K562 (cell line): ENCODE measurements around the gene TPGS2. TPM values are rescaled to one million over a fixed set of nuclear protein-coding genes. Genes with fewer than 3 reads are reported as not detected.

Experiments used
- ATAC-seq: fragments of 200-7000 bp; cut with Tn5 transposase; 3 replicates; pipeline ENCODE4 v1.9.1; 2020; ENCODE audit warnings: moderate library complexity
- BruUV-seq: library from RNA; stranded (reverse); fragments of 400-500 nt; replicated peaks from 2 replicates; lab custom pipeline; 2021; lab: Mats Ljungman, UMichigan
- CTCF ChIA-PET: fragments of 300-600 bp; formaldehyde crosslinking; extraction: SDS; loops from one replicate; lab custom pipeline; 2021; ENCODE audit warnings: low intra/inter-chr PET ratio; lab: Yijun Ruan, JAX
- POLR2A ChIA-PET: fragments of 300-600, 350-650 bp; sonication (Branson Sonifier 250); formaldehyde crosslinking; extraction: SDS; loops from one replicate; lab custom pipeline; 2021; ENCODE audit warnings: antibody characterized with exemption, inconsistent platforms; lab: Yijun Ruan, JAX
- DNase-seq, 4 experiments: peaks; one replicate each; pipeline versions ENCODE4 v3.0.0 to v3.0.0-alpha.2; 2011 to 2018; ENCODE audit warnings: low spot score in 3 of 4, mixed read lengths in 3 of 4; ENCODE audit errors: extremely low read depth in 1 of 4
- FAIRE-seq: peaks from 2 replicates; lab custom pipeline; 2011; peaks lifted over from hg19 to GRCh38; lab: Jason Lieb, UNC
- H2AFZ ChIP-seq: 2 replicates; pipeline ENCODE4 v1.6.0; 2011; ENCODE audit warnings: low read depth, low read length, control low read depth, inconsistent platforms
- H3K27ac ChIP-seq: fragments of 200-600 bp; 3 replicates; pipeline ENCODE4 v1.8.0; 2011; ENCODE audit warnings: low read depth, mild to moderate bottlenecking, control low read depth, inconsistent platforms, low read length, moderate library complexity, mixed read lengths; ENCODE audit errors: extremely low read depth
- H3K27me3 ChIP-seq, 2 experiments: fragments of 300-600 bp in 1 of 2; 2 replicates in 1 of 2; 3 replicates in 1 of 2; pipeline versions ENCODE4 v1.6.0 to v1.8.0; 2011; ENCODE audit warnings: inconsistent platforms in 2 of 2, low read length in 2 of 2, mild to moderate bottlenecking in 1 of 2, mixed read lengths in 1 of 2, moderate library complexity in 1 of 2; ENCODE audit not compliant: control insufficient read depth in 2 of 2, insufficient read depth in 2 of 2
- H3K36me3 ChIP-seq: fragments of 300-600 bp; 3 replicates; pipeline ENCODE4 v1.8.0; 2011; ENCODE audit warnings: mild to moderate bottlenecking, low read length, inconsistent platforms; ENCODE audit not compliant: control insufficient read depth, insufficient read depth
- H3K4me1 ChIP-seq, 2 experiments: fragments of 200-600 bp in 1 of 2; replicated peaks in 1 of 2; 2 replicates in 1 of 2; 3 replicates in 1 of 2; pipeline versions ENCODE4 v1.5.1 to v1.8.0; 2011; ENCODE audit warnings: inconsistent platforms in 2 of 2, low read length in 2 of 2, mild to moderate bottlenecking in 1 of 2, mixed read lengths in 1 of 2, moderate library complexity in 1 of 2; ENCODE audit not compliant: control insufficient read depth in 2 of 2, insufficient read depth in 2 of 2
- H3K4me2 ChIP-seq: 2 replicates; pipeline ENCODE4 v1.6.1; 2011; ENCODE audit warnings: low read length, control low read depth, inconsistent platforms, mixed read lengths; ENCODE audit not compliant: insufficient read depth
- H3K4me3 ChIP-seq: fragments of 200-600 bp; sonication (generic), shearing (Covaris generic); 2 replicates; pipeline ENCODE4 v1.5.1; 2016; ENCODE audit warnings: control low read depth, inconsistent platforms
- H3K79me2 ChIP-seq: fragments of 200-600 bp; 3 replicates; pipeline ENCODE4 v1.8.0; 2011; ENCODE audit warnings: low read length, inconsistent platforms; ENCODE audit not compliant: control insufficient read depth, insufficient read depth
- H3K9ac ChIP-seq, 2 experiments: 2 replicates each; pipeline versions ENCODE4 v1.6.0 to v1.6.1; 2011; ENCODE audit warnings: low read depth in 2 of 2, low read length in 2 of 2, control low read depth in 1 of 2, inconsistent platforms in 1 of 2, mild to moderate bottlenecking in 1 of 2, mixed read lengths in 1 of 2; ENCODE audit not compliant: insufficient read depth in 1 of 2
- H3K9me1 ChIP-seq: one replicate; pipeline ENCODE4 v1.6.0; 2011; ENCODE audit warnings: inconsistent platforms, mild to moderate bottlenecking, low read length, moderate library complexity; ENCODE audit not compliant: control insufficient read depth, insufficient read depth
- H3K9me3 ChIP-seq: replicated peaks from 2 replicates; pipeline ENCODE4 v1.5.1; 2011; ENCODE audit warnings: low read depth, low read length, inconsistent platforms; ENCODE audit not compliant: control insufficient read depth, insufficient read depth
- H4K20me1 ChIP-seq: replicated peaks from 2 replicates; pipeline ENCODE4 v1.6.1; 2011; ENCODE audit warnings: low read length, inconsistent platforms, mixed read lengths; ENCODE audit not compliant: control insufficient read depth, insufficient read depth
- DDX20 ChIP-seq: fragments of 450-650 bp; IDR thresholded peaks from 2 replicates; pipeline ENCODE4 v1.6.1; 2016; ENCODE audit warnings: missing genetic modification characterization, low read depth, mild to moderate bottlenecking, missing compliant biosample characterization, moderate library complexity
- MEIS2 ChIP-seq: fragments of 450-650 bp; IDR thresholded peaks from 2 replicates; pipeline ENCODE4 v1.6.1; 2014; ENCODE audit warnings: mild to moderate bottlenecking; ENCODE audit not compliant: partially characterized antibody
- NCOR1 ChIP-seq: fragments of 450-650 bp; IDR thresholded peaks from 2 replicates; pipeline ENCODE4 v1.6.1; 2016; ENCODE audit warnings: mild to moderate bottlenecking, moderate library complexity
- PTTG1 ChIP-seq: fragments of 450-650 bp; IDR thresholded peaks from 2 replicates; pipeline ENCODE4 v1.6.1; 2016; ENCODE audit warnings: low read depth, mild to moderate bottlenecking, missing genetic modification characterization, missing compliant biosample characterization
- SPI1 ChIP-seq: IDR thresholded peaks from 2 replicates; pipeline ENCODE4 v1.6.1; 2011; ENCODE audit warnings: low read depth, low read length, control low read depth, borderline replicate concordance
- SRSF1 ChIP-seq: fragments of 200-400 bp; formaldehyde crosslinking; IDR thresholded peaks from 2 replicates; pipeline ENCODE4 v1.6.1; 2017; ENCODE audit warnings: mild to moderate bottlenecking, low read depth, low read length, moderate library complexity
- WGBS: fragments of 100-300 bp; shearing (Covaris generic); methylation state at CpG from one replicate; pipeline ENCODE4 v1.1.6; 2016; ENCODE audit warnings: low coverage, mixed read lengths; ENCODE audit not compliant: insufficient coverage; ENCODE audit errors: missing lambda C conversion rate; 5-methylcytosine and 5-hydroxymethylcytosine counted together
- in situ Hi-C: fragments of 300-500 bp; cut with MboI; formaldehyde crosslinking; loops from 4 replicates; pipeline ENCODE4 v1.15.0; 2018; ENCODE audit warnings: inconsistent platforms, mixed read lengths
- intact Hi-C: fragments of 100-400 bp; cut with micrococcal nuclease; formaldehyde crosslinking; loops from 2 replicates; pipeline ENCODE4 v1.14.2; 2022
- polyA plus RNA-seq, 8 experiments: library from polyadenylated mRNA; depleted of rRNA in 4 of 8; stranded (reverse) in 5 of 8; unstranded in 3 of 8; fragments of >200 nt; fragmentation: Nextera tagmentation in 2 of 8; fragmentation: Illumina TruSeq in 1 of 8; extraction: Ambion mirVana in 2 of 8; extraction: Trizol in 1 of 8; gene quantifications; 2 replicates each; pipeline versions ENCODE4 v1.2.1 to v1.2.3, GENCODE V29; 2011 to 2014; ENCODE audit warnings: inconsistent platforms in 1 of 8, missing spikeins in 1 of 8
- total RNA-seq, 7 experiments: library from RNA; depleted of rRNA in 6 of 7; stranded (reverse); fragments of >200 nt in 6 of 7; fragmentation: Illumina TruSeq in 2 of 7; extraction: Trizol in 2 of 7; gene quantifications; 2 replicates each; pipeline versions ENCODE4 v1.2.1 to v1.2.3, GENCODE V29; 2011 to 2021; ENCODE audit warnings: low replicate concordance in 1 of 7
- TF ChIP-seq, protein P1 (sequence below): sonication (generic); formaldehyde crosslinking; IDR thresholded peaks from 2 replicates; pipeline ENCODE4 v1.9.0; 2022; ENCODE audit warnings: mild to moderate bottlenecking, missing genetic modification reagents
- TF ChIP-seq, protein P2 (sequence below): fragments of 450-650 bp; IDR thresholded peaks from 2 replicates; pipeline ENCODE4 v1.6.1; 2018; ENCODE audit not compliant: partially characterized antibody
- TF ChIP-seq, protein P3 (sequence below): fragments of 450-650 bp; formaldehyde crosslinking; IDR thresholded peaks from 2 replicates; pipeline ENCODE4 v1.4.0; 2022; ENCODE audit warnings: missing genetic modification characterization

The TPGS2 gene
- total and polyA plus RNA-seq, 9 of the 15 experiments (the other 6 are each of a cell fraction or from before 2014, with no cell fraction given) = 94.2 to 449 (median 134) TPM

DNA sequence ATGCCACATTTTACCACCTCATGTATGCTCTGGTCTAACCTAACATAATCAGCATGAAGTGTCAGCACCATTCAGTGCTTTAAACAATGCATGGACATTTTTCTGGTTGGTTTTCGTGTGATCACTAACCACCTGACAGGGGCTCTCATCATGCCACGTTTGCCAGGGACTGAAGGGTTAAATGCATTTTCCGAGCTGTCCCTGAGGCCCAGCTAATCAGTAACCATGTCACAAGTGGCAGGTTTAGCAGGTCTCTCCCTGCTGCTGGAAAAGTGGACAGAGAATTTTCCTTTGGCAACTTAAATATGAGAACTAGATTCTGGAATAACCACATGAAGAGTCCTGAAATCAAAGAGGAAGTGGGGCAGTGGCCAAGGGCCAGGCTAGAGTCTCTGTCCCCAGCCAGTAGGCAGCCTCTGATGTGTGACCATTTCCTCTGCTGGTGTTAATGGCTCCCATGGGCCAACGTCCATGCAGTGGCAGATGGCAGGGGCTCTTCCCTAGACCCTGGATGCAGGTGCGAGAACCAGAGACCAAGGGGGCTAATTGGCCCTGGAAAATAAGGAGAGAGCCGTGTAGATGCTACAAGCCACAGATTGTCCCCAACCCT is 69.5 kb downstream of the TPGS2 start:
- no peaks in the 10 kb centered on the region for H3K9me1 ChIP-seq
- no peaks in the 10 kb centered on the region for H3K9me3 ChIP-seq
- 0% methylated on average over 6 of the region's 6 CpGs for WGBS
- H3K27me3 ChIP-seq = peaks cover 30 to 33% of the 10 kb centered on the region in 2 experiments
- intact Hi-C loops = loop anchor here (5.0 kb wide), 1 partner anchor 477 kb away; no protein-coding TSS in a partner anchor
- H3K79me2 ChIP-seq = no peaks in the 10 kb centered on the region
- ChIA-PET CTCF (no interaction called here), POLR2A (no interaction called here)
- ATAC-seq (no peak), FAIRE-seq (no peak)
- no peaks in the 10 kb centered on the region for H3K36me3 ChIP-seq
- no peak overlapping the region for H3K9ac ChIP-seq
- BruUV-seq = no TSS peak
- H3K4me2 ChIP-seq = no peak overlapping the region
- H4K20me1 ChIP-seq = no peaks in the 10 kb centered on the region
- no peak for TF ChIP-seq NCOR1
- TF ChIP-seq, protein P1, sequence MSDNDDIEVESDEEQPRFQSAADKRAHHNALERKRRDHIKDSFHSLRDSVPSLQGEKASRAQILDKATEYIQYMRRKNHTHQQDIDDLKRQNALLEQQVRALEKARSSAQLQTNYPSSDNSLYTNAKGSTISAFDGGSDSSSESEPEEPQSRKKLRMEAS = no peak
- TF ChIP-seq SPI1 = peak; percentile 54; the same call in 1 of the 2 replicates
- TF ChIP-seq, all 486 proteins: peak for 1
- Histone ChIP-seq H3K27ac (no peak overlapping the region), H3K4me3 (no peak overlapping the region), H3K4me1 (peaks cover 0 to 4% of the 10 kb centered on the region in 2 experiments; a peak in 1 of 5 replicates), H2AFZ (no peak overlapping the region)
- DNase-seq = no peak
- in situ Hi-C loops = loop anchor here (10.0 kb wide), 1 partner anchor 664 kb away; no protein-coding TSS in a partner anchor

DNA sequence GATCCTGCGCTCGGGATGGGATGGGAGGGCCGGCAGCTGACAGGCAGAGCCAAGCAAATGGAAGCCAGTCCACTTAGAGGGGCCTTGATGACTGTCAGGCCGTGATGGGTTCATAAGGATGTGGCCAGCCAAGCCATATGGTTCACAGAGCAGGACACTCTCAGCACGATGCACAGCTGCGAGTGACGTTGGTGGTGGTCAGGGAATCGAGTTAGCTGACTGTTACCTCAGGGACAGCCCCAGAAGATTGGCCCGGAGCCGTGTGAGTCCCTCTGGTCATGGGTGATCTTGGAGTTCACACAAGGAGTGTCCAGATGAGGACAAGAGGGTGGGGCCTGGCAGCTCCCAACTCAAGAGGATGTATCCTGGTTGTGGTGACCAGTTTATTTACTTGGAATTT is 70.2 kb downstream of the TPGS2 start:
- no peaks in the 10 kb centered on the region for H3K79me2 ChIP-seq
- no peak for DNase-seq
- no peak overlapping the region for H3K4me2 ChIP-seq
- peaks cover 30 to 33% of the 10 kb centered on the region in 2 experiments for H3K27me3 ChIP-seq
- H3K36me3 ChIP-seq = no peaks in the 10 kb centered on the region
- ChIA-PET CTCF (no interaction called here), POLR2A (no interaction called here)
- H4K20me1 ChIP-seq = no peaks in the 10 kb centered on the region
- no peak overlapping the region for H3K9ac ChIP-seq
- no peak overlapping the region for H3K27ac ChIP-seq
- H3K9me1 ChIP-seq = no peaks in the 10 kb centered on the region
- H2AFZ ChIP-seq = no peak overlapping the region
- H3K4me3 ChIP-seq = no peak overlapping the region
- intact Hi-C loops = loop anchor here (5.0 kb wide), 1 partner anchor 476 kb away; no protein-coding TSS in a partner anchor
- BruUV-seq = no TSS peak
- ATAC-seq = no peak; the same call in 1 of the 3 replicates
- H3K4me1 ChIP-seq = peaks cover under 1 to 4% of the 10 kb centered on the region in 2 experiments; a peak in 2 of 5 replicates
- WGBS = 3% methylated on average over 10 of the region's 10 CpGs
- no peaks in the 10 kb centered on the region for H3K9me3 ChIP-seq
- FAIRE-seq = no peak
- in situ Hi-C loops = loop anchor here (10.0 kb wide), 1 partner anchor 664 kb away; no protein-coding TSS in a partner anchor
- TF ChIP-seq, protein P2, sequence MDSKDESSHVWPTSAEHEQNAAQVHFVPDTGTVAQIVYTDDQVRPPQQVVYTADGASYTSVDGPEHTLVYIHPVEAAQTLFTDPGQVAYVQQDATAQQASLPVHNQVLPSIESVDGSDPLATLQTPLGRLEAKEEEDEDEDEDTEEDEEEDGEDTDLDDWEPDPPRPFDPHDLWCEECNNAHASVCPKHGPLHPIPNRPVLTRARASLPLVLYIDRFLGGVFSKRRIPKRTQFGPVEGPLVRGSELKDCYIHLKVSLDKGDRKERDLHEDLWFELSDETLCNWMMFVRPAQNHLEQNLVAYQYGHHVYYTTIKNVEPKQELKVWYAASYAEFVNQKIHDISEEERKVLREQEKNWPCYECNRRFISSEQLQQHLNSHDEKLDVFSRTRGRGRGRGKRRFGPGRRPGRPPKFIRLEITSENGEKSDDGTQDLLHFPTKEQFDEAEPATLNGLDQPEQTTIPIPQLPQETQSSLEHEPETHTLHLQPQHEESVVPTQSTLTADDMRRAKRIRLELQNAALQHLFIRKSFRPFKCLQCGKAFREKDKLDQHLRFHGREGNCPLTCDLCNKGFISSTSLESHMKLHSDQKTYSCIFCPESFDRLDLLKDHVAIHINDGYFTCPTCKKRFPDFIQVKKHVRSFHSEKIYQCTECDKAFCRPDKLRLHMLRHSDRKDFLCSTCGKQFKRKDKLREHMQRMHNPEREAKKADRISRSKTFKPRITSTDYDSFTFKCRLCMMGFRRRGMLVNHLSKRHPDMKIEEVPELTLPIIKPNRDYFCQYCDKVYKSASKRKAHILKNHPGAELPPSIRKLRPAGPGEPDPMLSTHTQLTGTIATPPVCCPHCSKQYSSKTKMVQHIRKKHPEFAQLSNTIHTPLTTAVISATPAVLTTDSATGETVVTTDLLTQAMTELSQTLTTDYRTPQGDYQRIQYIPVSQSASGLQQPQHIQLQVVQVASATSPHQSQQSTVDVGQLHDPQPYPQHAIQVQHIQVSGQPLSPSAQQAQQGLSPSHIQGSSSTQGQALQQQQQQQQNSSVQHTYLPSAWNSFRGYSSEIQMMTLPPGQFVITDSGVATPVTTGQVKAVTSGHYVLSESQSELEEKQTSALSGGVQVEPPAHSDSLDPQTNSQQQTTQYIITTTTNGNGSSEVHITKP = no peak
- TF ChIP-seq, protein P3, sequence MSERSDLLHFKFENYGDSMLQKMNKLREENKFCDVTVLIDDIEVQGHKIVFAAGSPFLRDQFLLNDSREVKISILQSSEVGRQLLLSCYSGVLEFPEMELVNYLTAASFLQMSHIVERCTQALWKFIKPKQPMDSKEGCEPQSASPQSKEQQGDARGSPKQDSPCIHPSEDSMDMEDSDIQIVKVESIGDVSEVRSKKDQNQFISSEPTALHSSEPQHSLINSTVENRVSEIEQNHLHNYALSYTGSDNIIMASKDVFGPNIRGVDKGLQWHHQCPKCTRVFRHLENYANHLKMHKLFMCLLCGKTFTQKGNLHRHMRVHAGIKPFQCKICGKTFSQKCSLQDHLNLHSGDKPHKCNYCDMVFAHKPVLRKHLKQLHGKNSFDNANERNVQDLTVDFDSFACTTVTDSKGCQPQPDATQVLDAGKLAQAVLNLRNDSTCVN = no peak
- no peak for TF ChIP-seq PTTG1 (tag)
- no peak for TF ChIP-seq SRSF1
- no peak for TF ChIP-seq MEIS2
- TF ChIP-seq DDX20 = no peak
